Pancreas (tissue), 10 donors: Measurements from ENCODE around the gene TANC1. TPM values are rescaled to one million over a fixed set of nuclear protein-coding genes. Genes with fewer than 3 reads are reported as not detected.
A peak's percentile ranks its signal among the peaks of the same experiment; 100 is the strongest.
"Not testable (repeated sequence)": the region's sequence is repeated elsewhere in the genome, so short reads cannot be mapped to it uniquely, and the experiment has no call there.

Experiments used
- ATAC-seq, 4 donors: fragments of 200-7000 bp; cut with Tn5 transposase; one replicate each; pipeline versions ENCODE4 v1.8.0 to v1.9.1; 2020; ENCODE audit warnings: mild to moderate bottlenecking in 4 of 4, moderate library complexity in 4 of 4
- DNase-seq, 6 donors: peaks; one replicate each; pipeline ENCODE4 v3.0.0-alpha.2; 2020
- FAIRE-seq: peaks from 2 replicates; lab custom pipeline; 2012; peaks lifted over from hg19 to GRCh38; lab: Jason Lieb, UNC
- H3K27ac ChIP-seq, 4 donors: fragments of 200-600 bp; sonication (generic); 1 replicate in 3 of 4; 2 replicates in 1 of 4; pipeline versions ENCODE4 v1.5.0 to v1.8.0; 2020
- H3K27me3 ChIP-seq, 4 donors: fragments of 200-600 bp; one replicate each; pipeline ENCODE4 v1.8.0; 2021
- H3K36me3 ChIP-seq, 3 donors: fragments of 200-600 bp; sonication (generic) in 1 of 3; one replicate each; pipeline versions ENCODE4 v1.5.0 to v1.8.0; 2020 to 2021
- H3K4me1 ChIP-seq, 3 donors: fragments of 200-600 bp; one replicate each; pipeline ENCODE4 v1.8.0; 2021
- H3K4me3 ChIP-seq, 4 donors: fragments of 200-600 bp; sonication (generic) in 2 of 4; one replicate each; pipeline versions ENCODE4 v1.5.0 to v1.8.0; 2020 to 2021
- H3K9me3 ChIP-seq, 4 donors: fragments of 200-600 bp; one replicate each; pipeline ENCODE4 v1.8.0; 2021
- WGBS, 2 donors: extraction: QIAGEN DNeasy Blood & Tissue Kit; methylation state at CpG; one replicate each; pipeline ENCODE4 v1.1.7; 2013; 5-methylcytosine and 5-hydroxymethylcytosine counted together
- intact Hi-C, 3 donors: fragments of 100-400 bp; cut with DNase I; formaldehyde crosslinking; loops; one replicate each; pipeline versions ENCODE4 v1.11.1 to v1.14.2; 2022
- polyA plus RNA-seq, 2 donors: library from polyadenylated mRNA; stranded (reverse); fragments of 200-250 nt; gene quantifications; one replicate each; pipeline ENCODE4 v1.2.3, GENCODE V29; 2013
- total RNA-seq, 6 donors: library from RNA; stranded (reverse); fragmentation: NEBNext Ultra II Directional in 4 of 6; extraction: Animal tissue kit (Norgen Biotek cat#: 25700) in 4 of 6; gene quantifications; one replicate each; pipeline versions ENCODE4 v1.2.1 to v1.2.4, GENCODE V29; 2021 to 2023
- TF ChIP-seq, protein P1 (sequence below), 4 donors: fragments of 200-600 bp; sonication (generic) in 3 of 4; IDR thresholded peaks; one replicate each; pipeline versions ENCODE4 v1.5.0 to v1.8.0; 2021; ENCODE audit warnings: antibody characterized with exemption in 4 of 4
- donor health status: healthy with polysubstance abuse.
- donor health status: DM: no; HTN: no; CAD: no; lungs with moderate emphysema.
- donor health status: DM: no; HTN: no; CAD: no.
- donor health status: control.
- donor health status: control.
- donor health status: Bipolar disorder and iron deficiency.
- donor health status: DM: yes; HTN: yes; CAD: no.
- donor health status: DM: no; HTN: no; CAD: no.
- donor health status: DM: no; HTN: no; CAD: no.
- donor health status: DM: yes; HTN: yes; CAD: no.

The TANC1 gene
- total and polyA plus RNA-seq, 8 donors = 9.0 to 17.6 (median 10.5) TPM

DNA sequence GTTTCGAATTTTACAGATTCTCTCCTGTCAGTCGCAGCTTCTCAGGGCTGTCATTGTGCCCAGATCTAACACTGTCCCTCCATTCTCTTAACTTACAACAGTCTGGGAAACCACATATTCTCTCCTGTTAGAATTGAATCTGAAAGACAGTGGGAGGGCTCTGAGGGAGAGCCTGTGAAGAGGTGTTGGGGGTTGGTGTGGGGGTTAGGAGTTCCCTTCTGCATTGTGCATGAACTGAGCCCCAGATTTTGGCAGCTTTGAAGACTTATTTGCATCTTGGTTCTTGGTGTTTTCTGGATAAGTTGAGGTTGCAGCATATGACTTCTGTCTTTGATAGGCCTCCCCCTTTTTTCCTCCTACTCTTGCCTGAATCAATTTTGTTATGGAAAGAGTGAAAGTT lies 64.1 kb downstream of the TANC1 start:
- H3K27ac ChIP-seq = no peak overlapping the region
- no peak overlapping the region for H3K4me3 ChIP-seq
- no peaks in the 10 kb centered on the region for H3K9me3 ChIP-seq
- ATAC-seq = no peak
- no peaks in the 10 kb centered on the region for H3K36me3 ChIP-seq
- FAIRE-seq = no peak
- H3K4me1 ChIP-seq = peaks cover 0 to 21% (median 12%) of the 10 kb centered on the region in 3 donors
- no peaks in the 10 kb centered on the region for H3K27me3 ChIP-seq
- TF ChIP-seq, protein P1, sequence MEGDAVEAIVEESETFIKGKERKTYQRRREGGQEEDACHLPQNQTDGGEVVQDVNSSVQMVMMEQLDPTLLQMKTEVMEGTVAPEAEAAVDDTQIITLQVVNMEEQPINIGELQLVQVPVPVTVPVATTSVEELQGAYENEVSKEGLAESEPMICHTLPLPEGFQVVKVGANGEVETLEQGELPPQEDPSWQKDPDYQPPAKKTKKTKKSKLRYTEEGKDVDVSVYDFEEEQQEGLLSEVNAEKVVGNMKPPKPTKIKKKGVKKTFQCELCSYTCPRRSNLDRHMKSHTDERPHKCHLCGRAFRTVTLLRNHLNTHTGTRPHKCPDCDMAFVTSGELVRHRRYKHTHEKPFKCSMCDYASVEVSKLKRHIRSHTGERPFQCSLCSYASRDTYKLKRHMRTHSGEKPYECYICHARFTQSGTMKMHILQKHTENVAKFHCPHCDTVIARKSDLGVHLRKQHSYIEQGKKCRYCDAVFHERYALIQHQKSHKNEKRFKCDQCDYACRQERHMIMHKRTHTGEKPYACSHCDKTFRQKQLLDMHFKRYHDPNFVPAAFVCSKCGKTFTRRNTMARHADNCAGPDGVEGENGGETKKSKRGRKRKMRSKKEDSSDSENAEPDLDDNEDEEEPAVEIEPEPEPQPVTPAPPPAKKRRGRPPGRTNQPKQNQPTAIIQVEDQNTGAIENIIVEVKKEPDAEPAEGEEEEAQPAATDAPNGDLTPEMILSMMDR (IDR thresholded peaks at IDR 0.05) = no peak
- intact Hi-C loops = no loop called here
- DNase-seq = no peak
- 27 to 34% methylated on average over 2 of the region's 2 CpGs for WGBS, 2 donors

DNA sequence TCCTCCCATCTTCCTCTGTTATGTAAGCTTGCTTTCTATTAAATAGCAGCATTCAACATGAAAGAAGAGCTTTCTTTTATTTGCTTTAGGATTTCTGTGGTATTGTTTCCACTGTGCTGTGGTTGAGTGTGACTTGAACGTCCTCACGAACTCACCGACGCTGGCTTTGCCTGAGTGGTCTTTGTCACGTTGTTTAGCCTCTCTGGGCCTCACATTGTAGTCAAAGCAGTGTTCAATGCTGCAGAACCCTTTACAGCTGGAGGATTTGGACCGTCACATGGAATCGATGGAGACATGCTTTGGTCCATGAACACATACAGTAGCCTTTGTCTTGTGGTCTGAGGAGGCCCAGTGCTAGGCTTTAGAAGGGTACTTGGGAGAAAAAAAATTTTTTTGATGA lies 66.3 kb downstream of the TANC1 start:
- no peaks in the 10 kb centered on the region for H3K9me3 ChIP-seq
- ATAC-seq = no peak
- no peak overlapping the region for H3K4me3 ChIP-seq
- FAIRE-seq = no peak
- WGBS, 2 donors = 92 to 94% methylated on average over 7 of the region's 7 CpGs
- intact Hi-C loops = no loop called here
- TF ChIP-seq, protein P1 (IDR thresholded peaks at IDR 0.05) = no peak
- H3K27me3 ChIP-seq = no peaks in the 10 kb centered on the region
- no peak overlapping the region for H3K27ac ChIP-seq
- H3K36me3 ChIP-seq = no peaks in the 10 kb centered on the region
- H3K4me1 ChIP-seq = peaks cover 0 to 21% (median 12%) of the 10 kb centered on the region in 3 donors
- DNase-seq = no peak

DNA sequence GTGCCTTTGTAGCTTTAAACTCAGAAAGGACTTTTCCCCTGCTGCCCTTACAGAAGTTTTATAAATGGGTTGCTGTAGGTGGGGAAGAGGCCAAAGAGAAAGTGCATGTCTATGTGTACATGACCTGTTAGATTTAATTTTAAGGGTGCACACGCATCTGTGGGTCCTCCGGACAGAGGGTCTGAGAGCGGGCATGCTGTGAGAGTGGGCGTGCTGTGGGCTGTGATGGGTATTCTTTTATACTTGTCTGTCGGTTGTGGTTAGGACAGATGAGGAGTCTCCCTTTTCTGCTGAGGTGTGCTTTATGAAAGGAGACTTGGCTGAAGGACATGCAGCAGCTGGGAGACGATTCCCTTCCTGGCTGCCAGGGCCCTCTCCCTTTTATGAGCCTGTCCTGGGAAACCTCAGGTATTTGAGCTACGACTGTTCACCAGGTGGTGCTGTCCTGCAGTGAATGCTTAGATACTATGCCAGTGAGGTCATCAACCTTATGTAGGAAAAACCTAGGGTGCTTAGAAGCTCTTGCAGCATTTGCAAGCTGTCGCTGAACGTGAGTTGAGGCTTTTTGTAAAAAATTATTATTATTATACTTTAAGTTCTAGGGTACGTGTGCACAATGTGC lies 67.5 kb downstream of the TANC1 start:
- Histone ChIP-seq H3K9me3 (no peaks in the 10 kb centered on the region), H3K27me3 (no peaks in the 10 kb centered on the region), H3K4me1 (peaks cover 0 to 13% (median 8%) of the 10 kb centered on the region in 3 donors), H3K4me3 (no peak overlapping the region), H3K27ac (no peak overlapping the region), H3K36me3 (no peaks in the 10 kb centered on the region)
- TF ChIP-seq, protein P1 (IDR thresholded peaks at IDR 0.05) = peak in 1 of 4 donors; percentile 9
- ATAC-seq (peak; percentile 50 to 85 (median 82)), DNase-seq (peak in 3 of 6 donors; percentile 8 to 29 (median 23)), FAIRE-seq (no peak)
- intact Hi-C loops = no loop called here
- WGBS, 2 donors = 76 to 83% methylated on average over 10 of the region's 10 CpGs

DNA sequence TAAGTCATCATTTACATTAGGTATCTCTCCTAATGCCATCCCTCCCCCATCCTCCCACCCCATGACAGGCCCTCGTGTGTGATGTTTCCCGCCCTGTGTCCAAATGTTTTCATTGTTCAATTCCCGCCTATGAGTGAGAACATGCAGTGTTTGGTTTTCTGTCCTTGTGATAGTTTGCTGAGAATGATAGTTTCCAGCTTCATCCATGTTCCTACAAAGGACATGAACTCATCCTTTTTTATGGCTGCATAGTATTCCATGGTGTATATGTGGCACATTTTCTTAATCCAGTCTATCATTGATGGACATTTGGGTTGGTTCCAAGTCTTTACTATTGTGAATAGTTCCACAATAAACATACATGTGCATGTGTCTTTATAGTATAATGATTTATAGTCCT lies 68.0 kb downstream of the TANC1 start:
- H3K4me3 ChIP-seq, H3K9me3 ChIP-seq, ATAC-seq, FAIRE-seq, H3K27me3 ChIP-seq, DNase-seq, H3K4me1 ChIP-seq, H3K36me3 ChIP-seq, intact Hi-C loops, H3K27ac ChIP-seq: not testable (repeated sequence)
- 75 to 84% methylated on average over 3 of the region's 3 CpGs for WGBS, 2 donors

DNA sequence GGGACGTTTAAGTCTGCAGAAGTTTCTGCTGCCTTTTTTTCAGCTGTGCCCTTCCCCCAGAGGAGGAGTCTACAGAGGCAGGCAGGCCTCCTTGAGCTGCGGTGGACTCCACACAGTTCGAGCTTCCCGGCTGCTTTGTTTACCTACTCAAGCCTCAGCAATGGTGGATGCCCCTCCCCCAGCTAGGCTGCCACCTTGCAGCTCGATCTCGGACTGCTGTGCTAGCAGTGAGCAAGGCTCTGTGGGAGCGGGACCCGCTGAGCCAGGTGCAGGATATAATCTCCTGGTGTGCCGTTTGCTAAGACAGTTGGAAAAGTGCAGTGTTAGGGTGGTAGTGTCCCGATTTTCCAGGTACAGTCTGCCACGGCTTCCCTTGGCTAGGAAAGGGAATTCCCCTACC lies 72.9 kb downstream of the TANC1 start:
- H3K27ac ChIP-seq = not testable (repeated sequence)

More for the DNA sequence above, 72.9 kb downstream of the TANC1 start:
- DNase-seq, H3K27me3 ChIP-seq, FAIRE-seq, H3K36me3 ChIP-seq, H3K4me3 ChIP-seq, ATAC-seq, H3K9me3 ChIP-seq: not testable (repeated sequence)
- intact Hi-C loops = loop anchor here in 1 of 3 donors (10.0 kb wide), 1 partner anchor 73 kb away; no protein-coding TSS in a partner anchor
- peaks cover 7 to 15% (median 8%) of the 10 kb centered on the region in 3 donors for H3K4me1 ChIP-seq
- 95 to 97% methylated on average over 10 to 11 of the region's 11 CpGs for WGBS, 2 donors
